GM12875 (cell line): ENCODE measurements around the gene PTPN13.

Experiments
- H3K4me3 ChIP-seq: one replicate; pipeline ENCODE4 v1.5.1; 2011; ENCODE audit warnings: low read depth, low read length, control low read depth
- CTCF ChIP-seq: IDR thresholded peaks from 2 replicates; pipeline ENCODE4 v1.5.1; 2011; ENCODE audit warnings: low read depth, mild to moderate bottlenecking, control low read depth, inconsistent platforms, low read length, moderate library complexity, borderline replicate concordance; ENCODE audit not compliant: insufficient read depth

PTPN13 gene

GRCh38 chr4:86565651-86566050, 28.5 kb upstream of the PTPN13 start:
- no peak for TF ChIP-seq CTCF
- no peak overlapping the region for H3K4me3 ChIP-seq

- no peak overlapping the region for H3K4me3 ChIP-seq
- TF ChIP-seq CTCF: no peak
Measured at GRCh38 chr4:86569103-86569870, 24.8 kb upstream of the PTPN13 start.

- H3K4me3 ChIP-seq: no peak overlapping the region
- no peak for TF ChIP-seq CTCF
Measured at GRCh38 chr4:86579941-86580340, 14.2 kb upstream of the PTPN13 start.

- TF ChIP-seq CTCF: no peak
- no peak overlapping the region for H3K4me3 ChIP-seq
Measured at GRCh38 chr4:86582410-86582809, 11.7 kb upstream of the PTPN13 start.

GRCh38 chr4:86586160-86586572, 7.9 kb upstream of the PTPN13 start:
- no peak overlapping the region for H3K4me3 ChIP-seq
- no peak for TF ChIP-seq CTCF

GRCh38 chr4:86586626-86587380, 7.3 kb upstream of the PTPN13 start:
- H3K4me3 ChIP-seq: no peak overlapping the region
- TF ChIP-seq CTCF: no peak

GRCh38 chr4:86587381-86588140, 6.6 kb upstream of the PTPN13 start:
- no peak overlapping the region for H3K4me3 ChIP-seq
- no peak for TF ChIP-seq CTCF
